ENCODE data around the gene MPP2.

- TF ChIP-seq LBX2 (CRISPR knock-in tag; IDR thresholded peaks at IDR 0.05; ENCODE audit: borderline replicate concordance) (no peak), STAT5B (CRISPR knock-in tag; IDR thresholded peaks at IDR 0.05) (no peak), KDM1A (CRISPR knock-in tag; IDR thresholded peaks at IDR 0.05) (no peak)
Observed at GRCh38 chr17:43956222-43956621, 48.9 kb upstream of the MPP2 start.

Measured in HepG2 (cell line).